ACC112 (cell line): Measurements from ENCODE around the gene METRN.
"Not testable (repeated sequence)": the region's sequence is repeated elsewhere in the genome, so short reads cannot be mapped to it uniquely, and the experiment has no call there.

Experiments used
- H2AFZ ChIP-seq: fragments of 200-600 bp; sonication (generic); one replicate; pipeline ENCODE4 v1.6.0; 2017; ENCODE audit warnings: antibody characterized with exemption, low read length; ENCODE audit not compliant: unreplicated experiment
- H3K27ac ChIP-seq: fragments of 200-600 bp; sonication (generic); 2 replicates; pipeline ENCODE4 v1.5.1; 2014; ENCODE audit warnings: low read depth, mild to moderate bottlenecking, antibody characterized with exemption, low read length, moderate library complexity
- H3K27me3 ChIP-seq: fragments of 200-600 bp; sonication (generic); 2 replicates; pipeline ENCODE4 v1.6.1; 2014; ENCODE audit warnings: mild to moderate bottlenecking, antibody characterized with exemption, low read length, moderate library complexity, mixed read lengths; ENCODE audit not compliant: insufficient read depth
- H3K36me3 ChIP-seq: fragments of 200-600 bp; sonication (generic); 2 replicates; pipeline ENCODE4 v1.6.1; 2016; ENCODE audit warnings: mild to moderate bottlenecking, antibody characterized with exemption, low read length, moderate library complexity, mixed read lengths; ENCODE audit not compliant: insufficient read depth
- H3K4me1 ChIP-seq: fragments of 200-600 bp; sonication (generic); one replicate; pipeline ENCODE4 v1.6.1; 2016; ENCODE audit warnings: low read length, mixed read lengths; ENCODE audit not compliant: insufficient read depth, unreplicated experiment, control insufficient read depth
- H3K4me3 ChIP-seq: fragments of 200-600 bp; sonication (generic); 2 replicates; pipeline ENCODE4 v1.5.1; 2014; ENCODE audit warnings: mild to moderate bottlenecking, low read depth, low read length
- H3K79me2 ChIP-seq: fragments of 200-600 bp; sonication (generic); one replicate; pipeline ENCODE4 v1.6.0; 2016; ENCODE audit warnings: low read length; ENCODE audit not compliant: control insufficient read depth, unreplicated experiment, insufficient read depth

Gene METRN

DNA sequence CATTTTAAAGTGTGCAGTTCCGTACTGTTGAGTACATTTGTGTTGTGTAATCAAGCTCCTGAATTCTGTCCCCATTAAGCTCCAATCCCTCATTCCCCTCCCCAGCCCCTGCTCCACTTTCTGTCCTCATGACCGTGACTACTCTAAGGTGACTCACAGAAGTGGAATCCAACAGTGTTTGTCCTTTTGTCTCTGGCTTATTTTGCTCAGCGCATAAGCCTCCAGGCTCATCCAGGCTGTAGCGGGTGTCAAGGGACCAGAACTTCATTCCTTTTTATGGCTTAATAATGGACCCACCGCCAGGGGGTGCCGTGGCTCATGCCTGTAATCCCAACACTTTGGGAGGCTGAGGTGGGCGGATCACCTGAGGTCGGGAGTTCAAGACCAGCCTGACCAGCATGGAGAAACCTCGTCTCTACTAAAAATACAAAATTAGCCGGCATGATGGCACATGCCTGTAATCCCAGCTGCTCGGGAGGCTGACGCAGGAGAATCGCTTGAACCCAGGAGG lies 2.1 kb upstream of the METRN start:
- H2AFZ ChIP-seq, H3K36me3 ChIP-seq, H3K79me2 ChIP-seq, H3K4me3 ChIP-seq: not testable (repeated sequence)
- H3K27me3 ChIP-seq, result peaks cover 20% of the 10 kb centered on the region
- H3K4me1 ChIP-seq, result peaks cover 19% of the 10 kb centered on the region
- peak overlapping the region; percentile 78 for H3K27ac ChIP-seq

DNA sequence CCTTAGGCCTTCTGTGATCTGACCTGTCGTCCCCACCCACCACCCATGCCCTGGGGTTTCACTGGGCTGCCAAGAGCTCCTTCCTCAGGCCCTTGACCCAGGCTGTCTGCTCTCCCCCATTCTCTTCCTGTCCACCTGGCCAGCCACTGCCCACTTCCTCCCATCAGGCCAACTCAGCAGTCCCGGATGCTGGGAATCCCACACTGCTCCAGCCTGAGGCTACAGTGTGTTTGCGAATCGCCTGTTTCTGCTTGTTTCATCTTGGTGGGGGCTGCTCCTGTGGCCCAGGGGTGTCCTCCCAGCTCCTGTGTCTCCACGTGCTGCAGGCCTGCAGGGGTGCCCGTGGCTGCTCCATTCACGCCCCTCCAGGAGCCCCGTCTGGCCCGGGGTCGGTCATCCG lies 839 bp upstream of the METRN start:
- H3K27ac ChIP-seq, result no peak overlapping the region
- H3K36me3 ChIP-seq, result no peaks in the 10 kb centered on the region
- peak overlapping the region; percentile 70 for H3K4me3 ChIP-seq
- no peak overlapping the region for H2AFZ ChIP-seq
- peaks cover 12% of the 10 kb centered on the region for H3K27me3 ChIP-seq
- H3K4me1 ChIP-seq, result peaks cover 19% of the 10 kb centered on the region
- H3K79me2 ChIP-seq, result no peaks in the 10 kb centered on the region

DNA sequence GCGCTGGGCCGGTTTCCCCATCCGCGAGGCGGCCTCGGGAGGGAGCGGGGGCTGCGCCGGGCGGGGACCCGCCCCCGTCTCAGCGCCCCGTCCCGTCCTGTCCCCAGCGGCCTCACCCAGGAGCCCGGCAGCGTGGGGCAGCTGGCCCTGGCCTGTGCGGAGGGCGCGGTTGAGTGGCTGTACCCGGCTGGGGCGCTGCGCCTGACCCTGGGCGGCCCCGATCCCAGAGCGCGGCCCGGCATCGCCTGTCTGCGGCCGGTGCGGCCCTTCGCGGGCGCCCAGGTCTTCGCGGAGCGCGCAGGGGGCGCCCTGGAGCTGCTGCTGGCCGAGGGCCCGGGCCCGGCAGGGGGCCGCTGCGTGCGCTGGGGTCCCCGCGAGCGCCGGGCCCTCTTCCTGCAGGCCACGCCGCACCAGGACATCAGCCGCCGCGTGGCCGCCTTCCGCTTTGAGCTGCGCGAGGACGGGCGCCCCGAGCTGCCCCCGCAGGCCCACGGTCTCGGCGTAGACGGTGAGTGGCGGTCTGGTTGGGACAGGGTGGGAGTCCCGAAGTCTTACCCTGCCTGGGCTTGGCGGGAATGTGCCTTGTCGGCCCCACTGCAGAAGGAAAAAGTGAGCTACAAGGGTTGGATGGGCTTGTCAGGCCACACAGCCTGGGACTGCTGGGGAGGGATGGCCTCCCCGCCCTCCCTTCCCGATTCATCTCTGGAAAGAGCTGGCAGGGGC lies 720 bp downstream of the METRN start:
- Histone ChIP-seq H3K27ac (no peak overlapping the region), H2AFZ (peak overlapping the region; percentile 66), H3K4me3 (peak overlapping the region; percentile 95)

DNA sequence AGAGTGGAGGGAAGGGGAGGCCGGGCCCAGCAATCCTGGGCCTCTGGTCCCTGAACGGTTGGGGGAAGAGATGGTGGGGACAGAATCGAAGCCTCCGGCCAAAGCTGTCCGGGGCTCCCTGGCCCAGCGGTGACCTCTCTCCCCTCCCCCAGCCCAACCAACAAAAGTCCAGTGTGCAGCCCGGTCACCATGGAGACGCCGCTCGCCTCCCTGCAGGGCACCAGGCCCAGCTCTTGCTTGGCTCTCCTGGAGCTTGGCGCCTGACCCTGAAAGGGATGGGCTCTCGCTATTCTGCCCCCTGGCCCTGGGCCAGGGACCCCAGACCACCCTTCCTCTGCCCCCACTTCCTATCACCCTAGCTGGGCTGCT lies 1.3 kb downstream of the METRN start:
- H3K4me1 ChIP-seq, result peaks cover 13% of the 10 kb centered on the region
- H3K79me2 ChIP-seq, result no peaks in the 10 kb centered on the region
- peak overlapping the region; percentile 95 for H3K4me3 ChIP-seq
- H3K36me3 ChIP-seq, result no peaks in the 10 kb centered on the region
- no peak overlapping the region for H2AFZ ChIP-seq
- peaks cover under 1% of the 10 kb centered on the region for H3K27me3 ChIP-seq
- H3K27ac ChIP-seq, result no peak overlapping the region

More for the DNA sequence above, 720 bp downstream of the METRN start:
- peaks cover 13% of the 10 kb centered on the region for H3K4me1 ChIP-seq
- no peaks in the 10 kb centered on the region for H3K36me3 ChIP-seq
- H3K27me3 ChIP-seq, result peaks cover 6% of the 10 kb centered on the region
- no peaks in the 10 kb centered on the region for H3K79me2 ChIP-seq

DNA sequence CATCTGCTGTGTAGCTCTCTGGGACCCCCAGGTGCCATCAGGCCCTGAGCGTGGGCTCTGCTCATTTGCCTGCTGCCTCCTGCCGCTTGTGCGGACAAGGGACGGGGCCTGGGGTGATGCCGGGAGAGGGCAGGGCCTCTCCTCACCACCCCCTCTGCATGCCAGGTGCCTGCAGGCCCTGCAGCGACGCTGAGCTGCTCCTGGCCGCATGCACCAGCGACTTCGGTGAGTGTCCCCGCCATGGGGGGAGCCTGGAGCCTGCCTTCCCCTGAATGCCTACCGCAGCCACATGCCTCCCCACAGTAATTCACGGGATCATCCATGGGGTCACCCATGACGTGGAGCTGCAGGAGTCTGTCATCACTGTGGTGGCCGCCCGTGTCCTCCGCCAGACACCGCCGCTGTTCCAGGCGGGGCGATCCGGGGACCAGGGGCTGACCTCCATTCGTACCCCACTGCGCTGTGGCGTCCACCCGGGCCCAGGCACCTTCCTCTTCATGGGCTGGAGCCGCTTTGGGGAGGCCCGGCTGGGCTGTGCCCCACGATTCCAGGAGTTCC lies 1.9 kb downstream of the METRN start:
- Histone ChIP-seq H3K4me3 (peak overlapping the region; percentile 95; the same call in 1 of the 2 replicates), H2AFZ (no peak overlapping the region), H3K27ac (no peak overlapping the region), H3K27me3 (no peaks in the 10 kb centered on the region), H3K36me3 (no peaks in the 10 kb centered on the region), H3K79me2 (no peaks in the 10 kb centered on the region), H3K4me1 (peaks cover 17% of the 10 kb centered on the region)

DNA sequence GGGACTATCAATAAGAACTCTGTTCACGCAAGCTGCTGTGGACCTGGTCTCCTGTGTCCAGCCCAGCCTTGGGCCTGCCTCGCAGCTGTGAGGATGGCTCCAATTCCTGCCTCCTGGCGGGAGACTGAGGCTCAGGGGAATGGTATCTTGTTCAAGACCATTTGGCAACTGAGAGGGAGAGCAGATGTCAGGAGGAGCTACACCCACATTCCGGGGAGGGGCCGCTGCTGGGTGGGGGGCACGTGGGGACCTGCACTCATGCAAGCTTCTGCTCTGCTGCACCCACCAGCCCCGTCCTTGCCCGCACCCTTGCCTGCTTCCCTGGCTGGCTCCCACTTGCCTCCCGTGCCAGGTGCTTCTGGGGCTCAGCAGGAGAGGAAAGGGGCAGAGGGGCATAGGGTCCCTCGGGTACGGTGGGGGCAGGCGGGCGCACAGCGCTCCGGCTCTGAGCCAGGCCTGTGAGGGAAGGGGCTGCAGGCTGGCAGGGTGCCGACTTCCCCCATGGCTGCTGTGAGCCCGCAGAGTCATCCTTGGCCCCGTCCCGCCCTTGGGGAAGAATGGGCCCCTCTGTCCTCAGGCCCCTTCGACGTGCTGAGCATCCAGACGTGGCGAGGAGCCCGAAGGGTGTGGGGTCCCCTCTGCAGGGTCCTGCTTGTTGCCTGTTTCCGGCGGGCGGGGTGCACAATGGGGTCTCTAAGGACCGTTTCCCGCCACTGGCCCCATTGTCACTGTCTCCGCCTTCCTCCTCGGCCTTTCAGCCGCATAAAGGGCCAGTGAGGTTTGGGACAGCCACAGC lies 2.7 kb downstream of the METRN start:
- Histone ChIP-seq H3K36me3 (no peaks in the 10 kb centered on the region), H3K27ac (no peak overlapping the region), H2AFZ (no peak overlapping the region), H3K79me2 (no peaks in the 10 kb centered on the region), H3K4me1 (peaks cover 17% of the 10 kb centered on the region), H3K27me3 (no peaks in the 10 kb centered on the region), H3K4me3 (no peak overlapping the region)

DNA sequence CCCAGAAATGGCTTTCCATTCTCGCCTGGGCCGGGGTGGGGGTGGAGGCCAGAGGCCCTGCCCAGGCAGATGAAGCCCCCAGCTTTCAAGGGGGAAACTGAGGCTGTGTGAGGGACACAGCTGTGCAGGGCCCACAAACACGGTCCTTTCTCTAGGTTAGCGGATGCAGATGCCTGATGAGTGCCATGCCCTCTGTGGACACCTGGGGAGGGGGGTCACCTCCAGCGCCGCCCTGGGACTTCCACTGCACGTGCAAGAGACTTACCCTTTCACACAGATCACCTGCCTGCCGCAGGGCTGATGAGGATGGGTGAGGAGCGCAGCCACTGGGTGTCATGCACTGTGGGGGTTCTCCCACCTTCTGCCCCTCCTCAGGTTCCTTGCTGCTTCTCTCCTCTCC lies 3.5 kb downstream of the METRN start:
- Histone ChIP-seq H3K36me3 (no peaks in the 10 kb centered on the region), H3K27ac (no peak overlapping the region), H2AFZ (no peak overlapping the region), H3K27me3 (no peaks in the 10 kb centered on the region), H3K4me3 (no peak overlapping the region), H3K4me1 (peaks cover 17% of the 10 kb centered on the region), H3K79me2 (no peaks in the 10 kb centered on the region)

DNA sequence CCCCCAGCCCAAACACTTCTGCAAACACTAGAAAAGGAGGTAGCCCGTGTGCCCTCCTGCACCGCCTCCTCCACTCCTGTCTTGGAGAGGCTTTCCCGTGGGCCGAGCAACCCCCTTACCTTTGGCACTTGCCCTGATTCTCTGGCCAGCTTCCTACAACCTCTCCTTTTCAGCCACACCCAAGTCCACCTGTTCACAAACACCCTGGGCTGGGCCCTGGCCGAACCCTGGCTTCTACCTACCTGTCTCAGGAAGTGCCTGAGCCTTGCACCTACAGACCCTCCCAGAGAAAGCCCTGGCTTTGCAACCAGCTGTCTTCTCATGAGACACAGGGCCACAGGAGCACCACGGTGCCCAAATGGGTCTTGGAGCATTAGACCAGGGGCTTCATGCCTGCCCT lies 4.0 kb downstream of the METRN start:
- no peaks in the 10 kb centered on the region for H3K27me3 ChIP-seq
- no peak overlapping the region for H3K27ac ChIP-seq
- no peak overlapping the region; the same call in 1 of the 2 replicates for H3K4me3 ChIP-seq
- H2AFZ ChIP-seq, result no peak overlapping the region
- no peaks in the 10 kb centered on the region for H3K79me2 ChIP-seq
- H3K4me1 ChIP-seq, result peaks cover 17% of the 10 kb centered on the region
- no peaks in the 10 kb centered on the region for H3K36me3 ChIP-seq

DNA sequence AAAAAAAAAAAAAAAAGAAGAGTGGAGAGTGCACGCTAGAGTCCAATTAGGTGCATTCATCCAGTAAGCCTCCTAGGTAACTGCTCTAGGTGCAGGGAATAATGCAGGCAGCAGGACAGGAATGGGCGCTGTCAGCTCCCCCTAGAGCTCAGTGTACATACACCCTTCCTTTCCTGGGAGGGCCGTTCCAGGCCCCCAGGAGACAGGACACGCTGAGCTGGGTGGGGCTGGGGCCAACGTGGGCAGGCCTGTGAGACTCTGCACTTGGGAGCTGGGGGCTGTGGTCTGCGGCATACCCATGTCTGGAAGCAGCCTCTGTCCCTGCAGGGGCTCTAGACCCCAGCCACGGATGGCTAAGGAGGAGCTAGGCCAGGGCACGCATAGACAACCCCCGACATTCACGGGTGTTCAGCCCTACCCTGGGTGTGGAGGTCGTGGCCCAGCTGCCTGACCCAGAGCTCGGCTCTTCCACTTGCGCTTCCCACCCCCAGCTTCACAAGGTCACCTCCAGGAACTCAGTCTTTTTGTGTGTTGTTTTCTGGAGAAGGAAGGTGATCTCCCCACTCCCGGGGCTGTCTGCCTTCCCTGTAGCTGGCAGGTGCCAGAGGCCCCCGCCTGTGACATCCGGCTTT lies 5.0 kb downstream of the METRN start:
- peak overlapping the region; percentile 57 for H3K27ac ChIP-seq
- H3K4me1 ChIP-seq, result peaks cover 13% of the 10 kb centered on the region
- H3K36me3 ChIP-seq, result no peaks in the 10 kb centered on the region
- H3K4me3 ChIP-seq, result peak overlapping the region; percentile 84
- H3K27me3 ChIP-seq, result no peaks in the 10 kb centered on the region
- H3K79me2 ChIP-seq, result no peaks in the 10 kb centered on the region
- H2AFZ ChIP-seq, result no peak overlapping the region

DNA sequence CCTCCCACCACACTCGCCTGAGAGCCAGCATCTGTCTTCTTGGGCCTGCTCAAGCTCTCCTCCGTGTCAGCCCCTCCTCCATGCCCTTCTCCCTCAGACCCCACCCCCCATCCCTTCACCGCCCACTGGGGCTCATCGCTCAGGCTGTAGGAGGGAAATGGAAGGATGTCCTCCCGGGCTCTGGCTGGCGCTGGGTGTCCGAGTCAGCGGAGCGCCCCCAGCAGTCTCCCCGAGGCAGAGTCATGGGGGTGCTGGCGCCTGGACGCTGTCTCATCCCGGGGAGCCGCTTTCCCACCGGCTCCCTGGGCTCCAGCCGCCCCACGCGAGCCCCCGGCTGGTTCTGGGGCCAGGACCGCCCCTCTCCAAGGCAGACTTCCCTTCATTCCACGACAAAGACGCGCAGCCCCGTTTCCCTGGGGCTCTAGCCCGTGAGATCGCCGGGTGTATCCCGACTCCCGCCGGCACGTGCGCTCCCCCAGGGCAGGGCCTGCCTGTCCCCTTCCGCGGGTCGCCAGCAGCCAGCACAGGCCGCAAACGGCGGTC lies 5.6 kb downstream of the METRN start:
- H3K4me1 ChIP-seq, result peaks cover 13% of the 10 kb centered on the region
- no peaks in the 10 kb centered on the region for H3K36me3 ChIP-seq
- no peaks in the 10 kb centered on the region for H3K27me3 ChIP-seq
- peak overlapping the region; percentile 57 for H3K27ac ChIP-seq
- H2AFZ ChIP-seq, result peak overlapping the region; percentile 34
- H3K79me2 ChIP-seq, result no peaks in the 10 kb centered on the region
- peak overlapping the region; percentile 84 for H3K4me3 ChIP-seq
